CD4-positive, alpha-beta T cell (primary cell): ENCODE data around the gene THBD. TPM values are rescaled to one million over a fixed set of nuclear protein-coding genes. Genes with fewer than 3 reads are reported as not detected.

Experiments used
- ATAC-seq: fragments of 200-7000 bp; cut with Tn5 transposase; one replicate; pipeline ENCODE4 v1.10.0; 2022; ENCODE audit warnings: mild to moderate bottlenecking; ENCODE audit not compliant: poor library complexity
- CTCF ChIA-PET: fragments of 350-600 bp; sonication (Branson Sonifier 250); formaldehyde crosslinking; loops from one replicate; lab custom pipeline; 2021; ENCODE audit warnings: antibody characterized with exemption, inconsistent platforms; lab: Charles Lee
- POLR2A ChIA-PET: fragments of 350-600 bp; sonication (Branson Sonifier 250); formaldehyde crosslinking; loops from one replicate; lab custom pipeline; 2021; ENCODE audit warnings: antibody characterized with exemption, inconsistent platforms; lab: Charles Lee
- DNase-seq, 14 experiments: peaks; one replicate each; pipeline ENCODE4 v3.0.0-alpha.2; 2013 to 2020; ENCODE audit warnings: mixed read lengths in 2 of 14
- H3K27ac ChIP-seq, 2 donors: one replicate each; pipeline versions ENCODE4 v1.5.1 to v1.7.0; 2013; ENCODE audit warnings: low read length in 2 of 2, low read depth in 1 of 2, mild to moderate bottlenecking in 1 of 2
- H3K27me3 ChIP-seq, 2 experiments: 1 replicate in 1 of 2; 2 replicates in 1 of 2; pipeline versions ENCODE4 v1.6.1 to v1.7.0; 2013; ENCODE audit warnings: low read length in 2 of 2, control low read depth in 1 of 2, mild to moderate bottlenecking in 1 of 2, moderate library complexity in 1 of 2; ENCODE audit not compliant: insufficient read depth in 2 of 2, control insufficient read depth in 1 of 2
- H3K36me3 ChIP-seq: one replicate; pipeline ENCODE4 v1.6.1; 2013; ENCODE audit warnings: low read length, control low read depth; ENCODE audit not compliant: insufficient read depth
- H3K4me1 ChIP-seq: one replicate; pipeline ENCODE4 v1.6.1; 2013; ENCODE audit warnings: low read length, control low read depth; ENCODE audit not compliant: insufficient read depth
- H3K4me3 ChIP-seq: one replicate; pipeline ENCODE4 v1.5.1; 2013; ENCODE audit warnings: mild to moderate bottlenecking, low read length, moderate library complexity
- H3K9me3 ChIP-seq, 2 experiments: 1 replicate in 1 of 2; 2 replicates in 1 of 2; pipeline versions ENCODE4 v1.6.1 to v1.7.0; 2013; ENCODE audit warnings: low read length in 2 of 2, mild to moderate bottlenecking in 2 of 2, control low read depth in 1 of 2, moderate library complexity in 1 of 2; ENCODE audit not compliant: control insufficient read depth in 1 of 2, insufficient read depth in 1 of 2
- H3K27ac Mint-ChIP-seq: one replicate; pipeline ENCODE4 v1.8.0; 2020; ENCODE audit warnings: mixed read lengths
- H3K27me3 Mint-ChIP-seq: one replicate; pipeline ENCODE4 v1.8.0; 2021; ENCODE audit warnings: mixed read lengths
- H3K36me3 Mint-ChIP-seq: one replicate; pipeline ENCODE4 v1.8.0; 2021; ENCODE audit warnings: low read depth, mixed read lengths
- H3K4me1 Mint-ChIP-seq: one replicate; pipeline ENCODE4 v1.8.0; 2021; ENCODE audit warnings: low read depth, mixed read lengths
- H3K4me3 Mint-ChIP-seq: one replicate; pipeline ENCODE4 v1.8.0; 2020; ENCODE audit warnings: mild to moderate bottlenecking, mixed read lengths
- H3K9me3 Mint-ChIP-seq: one replicate; pipeline ENCODE4 v1.8.0; 2020; ENCODE audit warnings: mixed read lengths
- CTCF ChIP-seq: fragments of 200-600 bp; IDR thresholded peaks from one replicate; pipeline ENCODE4 v1.8.0; 2022; ENCODE audit warnings: antibody characterized with exemption, mild to moderate bottlenecking
- intact Hi-C, 2 experiments: fragments of 100-400 bp; cut with DNase I in 1 of 2; cut with micrococcal nuclease in 1 of 2; formaldehyde crosslinking; loops; one replicate each; pipeline versions ENCODE4 v1.15.1 to v1.9.0; 2023 to 2025; cut with DNase I, micrococcal nuclease
- total RNA-seq, 174 experiments: library from RNA in 2 of 174; stranded (reverse) in 2 of 174; gene quantifications; one replicate each; pipeline ENCODE4 v1.2.3 and lab custom pipeline; 2021 to 2026

The THBD gene
- total RNA-seq, 2 experiments from 2014 or later = 2.2 to 2.4 TPM

GRCh38 chr20:23096986-23097520 is 47.6 kb upstream of the THBD start:
- no peak overlapping the region for H3K27ac Mint-ChIP-seq
- H3K36me3 Mint-ChIP-seq = no peaks in the 10 kb centered on the region
- H3K4me1 Mint-ChIP-seq = no peaks in the 10 kb centered on the region
- Histone ChIP-seq H3K4me3 (no peak overlapping the region), H3K27ac (no peak overlapping the region), H3K27me3 (peaks cover 0 to 4% of the 10 kb centered on the region in 2 experiments), H3K36me3 (no peaks in the 10 kb centered on the region), H3K4me1 (no peaks in the 10 kb centered on the region), H3K9me3 (no peaks in the 10 kb centered on the region)
- CTCF ChIA-PET = no interaction called here
- ATAC-seq = no peak
- H3K27me3 Mint-ChIP-seq = peaks cover 5% of the 10 kb centered on the region
- POLR2A ChIA-PET = no interaction called here
- no peak for DNase-seq
- H3K4me3 Mint-ChIP-seq = no peak overlapping the region
- intact Hi-C loops = no loop called here
- TF ChIP-seq CTCF = no peak
- no peaks in the 10 kb centered on the region for H3K9me3 Mint-ChIP-seq

GRCh38 chr20:23096097-23096496 is 46.6 kb upstream of the THBD start:
- H3K4me3 Mint-ChIP-seq = no peak overlapping the region
- H3K4me1 Mint-ChIP-seq = no peaks in the 10 kb centered on the region
- peak in 1 of 14 experiments; percentile 28 for DNase-seq
- Histone ChIP-seq H3K4me3 (no peak overlapping the region), H3K27ac (no peak overlapping the region), H3K36me3 (no peaks in the 10 kb centered on the region), H3K9me3 (no peaks in the 10 kb centered on the region), H3K27me3 (peaks cover 2 to 6% of the 10 kb centered on the region in 2 experiments), H3K4me1 (no peaks in the 10 kb centered on the region)
- CTCF ChIA-PET = no interaction called here
- H3K27me3 Mint-ChIP-seq = peaks cover 6% of the 10 kb centered on the region
- ATAC-seq = no peak
- H3K27ac Mint-ChIP-seq = no peak overlapping the region
- intact Hi-C loops = no loop called here
- H3K9me3 Mint-ChIP-seq = no peaks in the 10 kb centered on the region
- no peaks in the 10 kb centered on the region for H3K36me3 Mint-ChIP-seq
- POLR2A ChIA-PET = no interaction called here
- TF ChIP-seq CTCF = no peak

GRCh38 chr20:23095499-23095898 is 46.0 kb upstream of the THBD start:
- Histone ChIP-seq H3K4me1 (no peaks in the 10 kb centered on the region), H3K4me3 (no peak overlapping the region), H3K27ac (no peak overlapping the region), H3K27me3 (peaks cover 4 to 6% of the 10 kb centered on the region in 2 experiments), H3K9me3 (no peaks in the 10 kb centered on the region), H3K36me3 (no peaks in the 10 kb centered on the region)
- POLR2A ChIA-PET = no interaction called here
- ATAC-seq (no peak), DNase-seq (no peak)
- no peaks in the 10 kb centered on the region for H3K36me3 Mint-ChIP-seq
- CTCF ChIA-PET = no interaction called here
- no peaks in the 10 kb centered on the region for H3K9me3 Mint-ChIP-seq
- H3K27ac Mint-ChIP-seq = no peak overlapping the region
- intact Hi-C loops = no loop called here
- no peaks in the 10 kb centered on the region for H3K4me1 Mint-ChIP-seq
- no peak for TF ChIP-seq CTCF
- peaks cover 6% of the 10 kb centered on the region for H3K27me3 Mint-ChIP-seq
- H3K4me3 Mint-ChIP-seq = no peak overlapping the region
